ENCODE results near the gene HNRNPF.

Gene HNRNPF

DNA sequence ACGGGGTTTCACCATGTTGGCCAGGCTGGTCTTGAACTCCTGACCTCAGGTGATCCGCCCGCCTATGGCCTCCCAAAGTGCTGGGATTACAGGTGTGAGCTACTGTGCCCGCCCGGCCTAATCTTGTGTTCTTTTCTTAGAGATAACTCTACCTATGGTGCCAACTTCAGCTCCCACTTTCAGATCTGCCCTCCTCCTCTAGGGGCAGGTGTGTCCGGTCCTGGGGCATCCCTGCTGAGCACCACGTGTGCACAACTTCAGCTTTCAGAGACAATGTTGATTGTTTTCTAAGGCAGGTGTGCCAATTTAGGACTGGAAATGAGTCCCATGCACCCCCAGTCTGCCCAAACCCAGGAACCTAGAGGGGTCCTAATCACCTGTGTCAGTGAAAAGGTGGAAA lies 56.0 kb downstream of the HNRNPF start:
- no peaks in the 10 kb centered on the region for H3K36me3 ChIP-seq (ENCODE audit: control insufficient read depth, low read depth, low read length)
- H3K27ac ChIP-seq (ENCODE audit: low read length) = no peak overlapping the region
- H3K27me3 ChIP-seq (ENCODE audit: control insufficient read depth, insufficient read depth, low read length) = no peaks in the 10 kb centered on the region
- H3K4me1 ChIP-seq (ENCODE audit: control insufficient read depth, low read depth, low read length) = peaks cover 8% of the 10 kb centered on the region
- no peak overlapping the region for H3K9ac ChIP-seq (ENCODE audit: low read length)
- no peak overlapping the region for H3K4me3 ChIP-seq (ENCODE audit: low read length)
- no peaks in the 10 kb centered on the region for H3K9me3 ChIP-seq (ENCODE audit: control insufficient read depth, low read depth, low read length)

DNA sequence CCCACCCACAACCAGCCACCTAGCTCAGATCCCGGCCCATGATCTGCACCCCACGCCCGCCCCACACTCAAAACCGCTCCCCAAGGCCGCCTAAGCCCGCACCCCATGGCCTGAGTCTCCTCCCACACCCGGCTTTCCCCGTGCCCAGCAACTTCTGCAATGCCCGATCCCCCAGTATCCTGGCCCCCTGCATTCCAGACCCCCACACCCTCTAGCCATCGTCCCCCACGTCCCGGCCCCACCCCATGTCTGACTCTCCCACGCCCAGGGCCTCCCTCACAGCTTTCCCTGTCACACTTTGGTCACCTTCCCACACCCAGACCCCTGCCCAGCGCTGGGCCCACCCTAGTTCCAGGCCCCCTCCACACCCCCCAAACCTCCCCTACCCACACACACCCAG lies 57.7 kb downstream of the HNRNPF start:
- H3K4me3 ChIP-seq (ENCODE audit: low read length) = no peak overlapping the region
- no peak overlapping the region for H3K9ac ChIP-seq (ENCODE audit: low read length)
- peaks cover 8% of the 10 kb centered on the region for H3K4me1 ChIP-seq (ENCODE audit: control insufficient read depth, low read depth, low read length)
- no peaks in the 10 kb centered on the region for H3K9me3 ChIP-seq (ENCODE audit: control insufficient read depth, low read depth, low read length)
- no peak overlapping the region for H3K27ac ChIP-seq (ENCODE audit: low read length)
- no peaks in the 10 kb centered on the region for H3K36me3 ChIP-seq (ENCODE audit: control insufficient read depth, low read depth, low read length)
- H3K27me3 ChIP-seq (ENCODE audit: control insufficient read depth, insufficient read depth, low read length) = no peaks in the 10 kb centered on the region

DNA sequence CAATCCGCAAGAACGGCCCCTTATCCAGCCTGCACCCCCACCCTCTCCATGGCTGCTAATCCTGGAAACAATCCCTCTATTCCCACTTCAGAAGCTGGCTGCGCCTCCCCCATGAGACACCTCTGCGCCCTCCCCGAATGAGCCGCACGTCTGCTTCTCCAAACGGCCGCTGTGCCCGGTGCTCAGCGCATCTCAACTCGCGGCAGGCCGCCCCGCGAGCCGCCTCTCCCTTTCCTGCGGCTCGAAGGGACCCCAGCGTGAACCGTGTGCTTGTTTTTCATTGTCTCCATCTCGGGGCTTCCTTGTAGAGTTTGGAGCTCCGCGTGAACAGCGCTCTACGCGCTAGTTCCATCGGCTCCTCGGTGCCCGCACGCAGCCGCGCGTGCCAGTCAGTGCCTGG lies 58.3 kb downstream of the HNRNPF start:
- H3K36me3 ChIP-seq (ENCODE audit: control insufficient read depth, low read depth, low read length) = no peaks in the 10 kb centered on the region
- H3K4me3 ChIP-seq (ENCODE audit: low read length) = no peak overlapping the region
- no peaks in the 10 kb centered on the region for H3K27me3 ChIP-seq (ENCODE audit: control insufficient read depth, insufficient read depth, low read length)
- H3K4me1 ChIP-seq (ENCODE audit: control insufficient read depth, low read depth, low read length) = peaks cover 8% of the 10 kb centered on the region
- H3K9ac ChIP-seq (ENCODE audit: low read length) = no peak overlapping the region
- H3K27ac ChIP-seq (ENCODE audit: low read length) = no peak overlapping the region
- H3K9me3 ChIP-seq (ENCODE audit: control insufficient read depth, low read depth, low read length) = no peaks in the 10 kb centered on the region

DNA sequence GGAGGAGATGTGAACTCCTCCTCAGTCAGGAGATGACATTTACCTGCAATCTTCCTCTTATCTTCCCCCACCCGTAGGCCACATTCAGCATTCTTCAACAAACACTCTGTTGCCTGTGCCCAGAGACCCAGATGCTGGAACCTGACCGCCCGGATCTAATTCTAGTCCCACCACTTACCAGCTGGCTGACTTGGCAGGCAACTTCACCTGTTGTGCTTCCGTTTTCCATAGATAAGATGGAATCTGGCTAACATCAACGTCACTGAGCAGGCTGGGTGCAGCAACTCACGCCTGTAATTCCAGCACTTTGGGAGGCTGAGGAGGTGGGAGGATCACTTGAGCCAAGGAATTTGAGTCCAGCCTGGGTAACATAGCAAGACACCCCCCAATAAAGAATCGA lies 58.8 kb downstream of the HNRNPF start:
- Histone ChIP-seq H3K9me3 (ENCODE audit: control insufficient read depth, low read depth, low read length) (no peaks in the 10 kb centered on the region), H3K36me3 (ENCODE audit: control insufficient read depth, low read depth, low read length) (no peaks in the 10 kb centered on the region), H3K4me3 (ENCODE audit: low read length) (no peak overlapping the region), H3K9ac (ENCODE audit: low read length) (no peak overlapping the region), H3K27ac (ENCODE audit: low read length) (no peak overlapping the region), H3K4me1 (ENCODE audit: control insufficient read depth, low read depth, low read length) (peaks cover 8% of the 10 kb centered on the region), H3K27me3 (ENCODE audit: control insufficient read depth, insufficient read depth, low read length) (no peaks in the 10 kb centered on the region)

DNA sequence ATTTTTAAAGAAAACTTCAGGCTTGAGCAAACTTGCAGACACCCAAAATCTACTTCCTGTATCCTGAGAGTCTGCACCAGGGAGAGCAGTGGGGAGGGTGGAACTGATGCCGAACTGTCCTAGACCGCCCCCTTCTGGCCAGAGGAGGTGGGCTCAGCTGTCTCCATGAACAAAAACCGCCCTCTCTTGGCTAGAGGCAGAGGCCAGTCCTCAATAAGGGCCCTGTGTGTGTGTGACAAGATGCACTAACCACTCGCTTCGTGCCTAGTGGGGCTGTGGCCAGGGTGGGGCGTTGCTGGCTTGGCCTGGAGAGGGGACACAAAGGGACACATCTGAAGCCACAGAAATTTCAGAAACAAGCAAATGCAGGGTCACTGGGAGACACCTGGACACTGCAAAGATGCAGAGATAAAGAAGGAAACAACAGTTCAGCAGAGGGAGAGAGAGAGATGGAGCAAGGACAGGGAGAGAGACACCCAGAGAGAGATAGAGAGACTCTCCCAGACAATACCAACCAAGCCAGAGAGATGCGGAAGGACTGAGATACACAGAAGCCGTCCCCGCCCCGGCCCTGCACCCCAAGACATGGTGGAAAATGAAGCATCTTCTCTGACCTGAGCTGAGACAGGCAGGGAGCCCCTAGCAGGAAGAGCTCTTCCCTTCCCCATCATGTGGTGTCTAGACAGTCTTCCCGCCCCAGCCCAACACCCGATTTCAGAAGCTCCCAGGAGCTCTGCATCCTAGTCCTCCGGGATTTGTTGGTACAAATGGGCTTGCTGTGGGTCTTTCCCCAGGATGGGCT lies 60.3 kb downstream of the HNRNPF start:
- peaks cover 2% of the 10 kb centered on the region for H3K4me1 ChIP-seq (ENCODE audit: control insufficient read depth, low read depth, low read length)
- no peak overlapping the region for H3K27ac ChIP-seq (ENCODE audit: low read length)
- H3K4me3 ChIP-seq (ENCODE audit: low read length) = no peak overlapping the region
- no peak overlapping the region for H3K9ac ChIP-seq (ENCODE audit: low read length)
- H3K27me3 ChIP-seq (ENCODE audit: control insufficient read depth, insufficient read depth, low read length) = no peaks in the 10 kb centered on the region
- no peaks in the 10 kb centered on the region for H3K36me3 ChIP-seq (ENCODE audit: control insufficient read depth, low read depth, low read length)
- no peaks in the 10 kb centered on the region for H3K9me3 ChIP-seq (ENCODE audit: control insufficient read depth, low read depth, low read length)

DNA sequence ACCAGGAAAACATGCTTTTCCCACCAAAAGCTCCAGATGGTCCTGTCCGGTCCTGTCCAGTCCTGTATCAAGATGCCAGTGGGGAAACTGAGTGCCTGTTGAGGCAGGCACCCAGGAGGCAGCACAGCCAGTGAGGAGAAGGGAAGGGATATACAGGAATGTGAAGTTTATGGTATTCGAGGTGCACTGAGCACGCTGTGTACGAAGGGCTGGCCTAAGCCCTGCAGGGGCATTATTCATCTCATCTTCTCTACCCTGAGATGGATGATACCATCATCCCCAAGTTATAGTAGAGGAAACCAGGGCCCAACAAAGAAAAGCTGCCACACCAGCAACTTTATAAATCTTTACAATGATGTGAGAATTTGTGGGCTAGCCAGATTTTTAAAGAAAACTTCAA lies 61.0 kb downstream of the HNRNPF start:
- no peak overlapping the region for H3K9ac ChIP-seq (ENCODE audit: low read length)
- H3K9me3 ChIP-seq (ENCODE audit: control insufficient read depth, low read depth, low read length) = no peaks in the 10 kb centered on the region
- no peaks in the 10 kb centered on the region for H3K27me3 ChIP-seq (ENCODE audit: control insufficient read depth, insufficient read depth, low read length)
- H3K36me3 ChIP-seq (ENCODE audit: control insufficient read depth, low read depth, low read length) = no peaks in the 10 kb centered on the region
- no peak overlapping the region for H3K4me3 ChIP-seq (ENCODE audit: low read length)
- no peaks in the 10 kb centered on the region for H3K4me1 ChIP-seq (ENCODE audit: control insufficient read depth, low read depth, low read length)
- H3K27ac ChIP-seq (ENCODE audit: low read length) = no peak overlapping the region

DNA sequence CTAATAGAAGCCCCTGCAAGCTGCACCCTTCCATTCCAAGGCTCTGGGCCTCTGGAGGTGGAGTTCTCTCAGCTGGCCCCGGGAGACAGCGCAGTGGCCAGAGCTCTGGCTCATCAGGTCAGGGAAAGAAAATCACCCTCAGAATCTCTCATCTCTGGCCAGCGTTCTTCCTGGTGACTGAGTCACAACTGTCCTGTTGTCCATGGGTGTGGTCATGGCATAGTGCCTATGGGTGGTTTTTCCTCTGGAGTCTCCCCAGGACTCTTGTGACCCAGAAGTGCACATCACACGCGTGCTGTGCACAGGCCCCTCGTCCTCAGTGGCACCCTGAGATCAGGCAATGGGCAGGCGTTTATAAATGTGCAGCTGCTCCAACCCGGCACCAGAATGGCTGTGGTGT lies 64.9 kb downstream of the HNRNPF start:
- no peaks in the 10 kb centered on the region for H3K4me1 ChIP-seq (ENCODE audit: control insufficient read depth, low read depth, low read length)
- no peaks in the 10 kb centered on the region for H3K36me3 ChIP-seq (ENCODE audit: control insufficient read depth, low read depth, low read length)
- H3K27ac ChIP-seq (ENCODE audit: low read length) = no peak overlapping the region

DNA sequence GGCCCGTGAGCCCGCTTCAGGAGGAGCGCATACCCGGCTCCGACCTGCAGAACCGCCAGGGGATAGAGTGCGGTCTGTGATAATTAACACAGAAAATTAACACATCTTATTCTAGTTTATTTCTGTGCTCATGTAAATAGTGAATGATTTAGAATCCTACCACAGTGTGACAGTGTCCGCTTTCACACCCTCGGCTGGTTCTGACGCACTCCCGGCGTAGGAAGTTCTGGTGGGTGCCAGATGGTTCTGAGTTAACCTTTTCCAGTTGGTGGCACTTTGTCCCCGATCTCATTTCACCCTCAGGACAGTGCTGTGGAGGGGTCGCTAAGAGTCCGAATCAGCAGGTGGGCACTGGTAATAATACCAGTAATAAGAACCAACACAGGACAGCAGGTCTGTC lies 65.9 kb downstream of the HNRNPF start:
- no peak overlapping the region for H3K4me3 ChIP-seq (ENCODE audit: low read length)
- no peak overlapping the region for H3K9ac ChIP-seq (ENCODE audit: low read length)
- no peaks in the 10 kb centered on the region for H3K9me3 ChIP-seq (ENCODE audit: control insufficient read depth, low read depth, low read length)
- peaks cover 17% of the 10 kb centered on the region for H3K27me3 ChIP-seq (ENCODE audit: control insufficient read depth, insufficient read depth, low read length)
- no peaks in the 10 kb centered on the region for H3K36me3 ChIP-seq (ENCODE audit: control insufficient read depth, low read depth, low read length)
- H3K27ac ChIP-seq (ENCODE audit: low read length) = no peak overlapping the region
- H3K4me1 ChIP-seq (ENCODE audit: control insufficient read depth, low read depth, low read length) = peaks cover 5% of the 10 kb centered on the region

More for the DNA sequence above, 64.9 kb downstream of the HNRNPF start:
- Histone ChIP-seq H3K27me3 (ENCODE audit: control insufficient read depth, insufficient read depth, low read length) (peaks cover 8% of the 10 kb centered on the region), H3K9ac (ENCODE audit: low read length) (no peak overlapping the region), H3K4me3 (ENCODE audit: low read length) (no peak overlapping the region), H3K9me3 (ENCODE audit: control insufficient read depth, low read depth, low read length) (no peaks in the 10 kb centered on the region)

DNA sequence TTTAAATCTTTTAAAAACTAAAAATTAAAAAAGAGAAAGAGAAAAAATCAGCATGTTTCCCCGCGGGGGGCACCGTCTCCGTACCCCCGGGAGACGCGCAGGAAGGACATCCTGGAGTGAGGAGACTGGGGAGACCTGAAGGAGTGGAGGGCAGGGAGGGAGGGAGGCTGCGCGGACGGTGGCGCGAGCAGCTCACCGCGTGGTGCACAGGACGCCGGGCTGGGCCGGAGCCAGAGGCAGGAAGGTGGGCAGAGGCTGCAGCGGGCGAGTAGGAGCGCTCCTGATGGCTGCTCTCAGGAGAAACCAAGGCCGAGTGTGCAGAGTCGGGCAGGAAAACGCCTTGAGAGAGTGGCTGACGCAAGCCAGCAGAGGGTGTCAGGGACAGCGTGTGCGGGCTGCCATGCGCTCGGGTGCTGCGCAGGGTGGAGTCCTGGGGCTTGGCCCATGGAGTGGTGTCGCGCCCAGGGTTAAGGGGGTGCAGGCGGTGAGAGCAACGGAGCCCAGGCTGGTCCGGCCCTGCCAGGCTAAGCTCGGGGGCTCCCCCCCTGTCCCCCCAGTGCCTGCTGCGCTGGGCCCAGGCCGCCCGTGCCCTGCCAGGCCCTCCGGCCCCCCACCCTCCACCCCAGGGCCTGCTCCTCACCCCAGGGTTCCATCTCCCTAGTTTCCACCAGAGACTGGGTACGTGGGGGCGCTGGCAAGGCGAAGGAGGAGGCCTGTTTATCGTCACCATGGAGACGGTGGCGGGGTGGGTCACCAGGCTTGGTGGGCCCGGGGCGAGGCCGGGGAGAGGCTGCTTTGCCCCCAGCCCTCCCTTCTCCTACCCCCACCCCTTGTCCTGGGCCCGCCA lies 66.5 kb downstream of the HNRNPF start:
- Histone ChIP-seq H3K4me1 (ENCODE audit: control insufficient read depth, low read depth, low read length) (peaks cover 5% of the 10 kb centered on the region), H3K27me3 (ENCODE audit: control insufficient read depth, insufficient read depth, low read length) (peaks cover 17% of the 10 kb centered on the region), H3K27ac (ENCODE audit: low read length) (no peak overlapping the region), H3K4me3 (ENCODE audit: low read length) (no peak overlapping the region), H3K36me3 (ENCODE audit: control insufficient read depth, low read depth, low read length) (no peaks in the 10 kb centered on the region), H3K9ac (ENCODE audit: low read length) (no peak overlapping the region), H3K9me3 (ENCODE audit: control insufficient read depth, low read depth, low read length) (no peaks in the 10 kb centered on the region)

DNA sequence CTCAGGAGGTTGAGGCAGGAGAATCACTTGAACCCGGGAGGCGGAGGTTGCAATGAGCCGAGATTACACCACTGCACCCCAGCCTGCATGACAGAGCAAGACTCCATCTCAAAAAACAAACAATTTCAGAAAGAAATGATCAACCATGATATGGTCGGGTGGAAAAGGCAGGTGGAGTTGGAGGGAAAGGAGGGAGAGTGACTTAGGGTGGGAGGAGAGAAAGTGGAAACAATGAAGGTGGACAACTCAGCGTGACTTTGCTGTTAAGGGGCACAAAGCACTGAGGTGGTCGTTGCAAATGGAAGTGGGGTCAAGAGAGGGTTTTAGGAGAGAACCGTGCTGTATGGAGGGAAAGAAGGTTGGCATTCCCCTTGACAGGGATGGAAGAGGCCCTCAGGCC lies 67.5 kb downstream of the HNRNPF start:
- no peak overlapping the region for H3K27ac ChIP-seq (ENCODE audit: low read length)
- H3K4me3 ChIP-seq (ENCODE audit: low read length) = no peak overlapping the region
- H3K27me3 ChIP-seq (ENCODE audit: control insufficient read depth, insufficient read depth, low read length) = peaks cover 17% of the 10 kb centered on the region
- no peaks in the 10 kb centered on the region for H3K36me3 ChIP-seq (ENCODE audit: control insufficient read depth, low read depth, low read length)
- H3K4me1 ChIP-seq (ENCODE audit: control insufficient read depth, low read depth, low read length) = peaks cover 9% of the 10 kb centered on the region
- no peak overlapping the region for H3K9ac ChIP-seq (ENCODE audit: low read length)
- H3K9me3 ChIP-seq (ENCODE audit: control insufficient read depth, low read depth, low read length) = no peaks in the 10 kb centered on the region

DNA sequence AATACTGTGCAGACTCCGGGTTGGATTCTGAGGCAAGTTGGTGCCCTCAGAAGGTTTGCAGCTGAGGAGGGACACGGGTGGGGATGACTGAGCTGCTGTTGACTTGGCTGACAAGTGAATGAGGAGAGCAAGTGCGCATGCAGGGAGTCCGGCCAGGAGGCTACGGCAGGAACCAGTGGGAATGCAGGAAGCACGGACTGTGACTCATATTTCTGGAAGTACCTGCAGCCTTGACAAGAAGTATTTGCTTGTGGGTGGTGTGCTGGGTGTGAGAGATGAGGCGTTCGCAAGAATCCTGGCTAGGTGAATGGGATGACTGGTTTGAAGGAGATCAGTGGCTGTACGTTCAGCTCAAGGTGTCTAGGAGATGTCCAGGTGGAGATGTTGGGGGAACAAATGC lies 68.4 kb downstream of the HNRNPF start:
- H3K27ac ChIP-seq (ENCODE audit: low read length) = no peak overlapping the region
- peaks cover 9% of the 10 kb centered on the region for H3K4me1 ChIP-seq (ENCODE audit: control insufficient read depth, low read depth, low read length)
- H3K9me3 ChIP-seq (ENCODE audit: control insufficient read depth, low read depth, low read length) = no peaks in the 10 kb centered on the region
- no peak overlapping the region for H3K9ac ChIP-seq (ENCODE audit: low read length)
- H3K27me3 ChIP-seq (ENCODE audit: control insufficient read depth, insufficient read depth, low read length) = peaks cover 17% of the 10 kb centered on the region
- no peak overlapping the region for H3K4me3 ChIP-seq (ENCODE audit: low read length)
- H3K36me3 ChIP-seq (ENCODE audit: control insufficient read depth, low read depth, low read length) = no peaks in the 10 kb centered on the region

Data from iPS-18a (cell line).